GM13977 (cell line): ENCODE results near the gene NEK5.

Source experiments
- DNase-seq: peaks from one replicate; pipeline ENCODE4 v3.0.0; 2012; ENCODE audit warnings: low spot score
- in situ Hi-C: fragments of 300-500 bp; cut with MboI; formaldehyde crosslinking; loops from one replicate; pipeline ENCODE4 v1.12.0; 2022; ENCODE audit warnings: low sequenced_read_pairs, low pct_unique_long_range_greater_than_20kb, mixed read lengths, inconsistent platforms; ENCODE audit not compliant: unreplicated experiment
- TF ChIP-seq, protein P1 (sequence below): IDR thresholded peaks from 2 replicates; pipeline ENCODE4 v1.5.1; 2012; ENCODE audit warnings: mild to moderate bottlenecking, control low read depth; ENCODE audit not compliant: insufficient read depth; ENCODE audit errors: extremely low read depth, missing control alignments

The NEK5 gene

DNA sequence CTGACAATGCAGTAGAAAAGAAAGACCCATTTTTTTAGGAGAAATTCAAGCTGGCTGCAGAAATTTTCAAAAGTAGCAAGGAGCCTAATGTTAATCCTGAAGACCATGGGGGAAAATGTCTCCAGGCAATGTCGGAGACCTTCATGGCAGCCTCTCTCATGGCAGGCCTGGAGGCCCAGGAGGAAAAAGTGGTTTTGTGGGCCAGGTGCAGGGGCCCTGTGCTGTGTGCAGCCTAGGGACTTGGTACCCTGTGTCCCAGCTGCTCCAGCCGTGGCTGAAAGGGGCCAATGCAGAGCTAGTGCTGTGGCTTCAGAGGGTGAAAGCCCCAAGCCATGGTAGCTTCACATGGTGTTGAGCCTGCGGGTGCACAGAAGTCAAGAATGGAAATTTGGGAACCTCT lies 112.6 kb downstream of the NEK5 start:
- DNase-seq = no peak
- TF ChIP-seq, protein P1, sequence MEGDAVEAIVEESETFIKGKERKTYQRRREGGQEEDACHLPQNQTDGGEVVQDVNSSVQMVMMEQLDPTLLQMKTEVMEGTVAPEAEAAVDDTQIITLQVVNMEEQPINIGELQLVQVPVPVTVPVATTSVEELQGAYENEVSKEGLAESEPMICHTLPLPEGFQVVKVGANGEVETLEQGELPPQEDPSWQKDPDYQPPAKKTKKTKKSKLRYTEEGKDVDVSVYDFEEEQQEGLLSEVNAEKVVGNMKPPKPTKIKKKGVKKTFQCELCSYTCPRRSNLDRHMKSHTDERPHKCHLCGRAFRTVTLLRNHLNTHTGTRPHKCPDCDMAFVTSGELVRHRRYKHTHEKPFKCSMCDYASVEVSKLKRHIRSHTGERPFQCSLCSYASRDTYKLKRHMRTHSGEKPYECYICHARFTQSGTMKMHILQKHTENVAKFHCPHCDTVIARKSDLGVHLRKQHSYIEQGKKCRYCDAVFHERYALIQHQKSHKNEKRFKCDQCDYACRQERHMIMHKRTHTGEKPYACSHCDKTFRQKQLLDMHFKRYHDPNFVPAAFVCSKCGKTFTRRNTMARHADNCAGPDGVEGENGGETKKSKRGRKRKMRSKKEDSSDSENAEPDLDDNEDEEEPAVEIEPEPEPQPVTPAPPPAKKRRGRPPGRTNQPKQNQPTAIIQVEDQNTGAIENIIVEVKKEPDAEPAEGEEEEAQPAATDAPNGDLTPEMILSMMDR = no peak
- in situ Hi-C loops = no loop called here

GRCh38 chr13:52012512-52012836 lies 116.4 kb downstream of the NEK5 start:
- no peak for DNase-seq
- in situ Hi-C loops = no loop called here
- TF ChIP-seq, protein P1 = no peak

DNA sequence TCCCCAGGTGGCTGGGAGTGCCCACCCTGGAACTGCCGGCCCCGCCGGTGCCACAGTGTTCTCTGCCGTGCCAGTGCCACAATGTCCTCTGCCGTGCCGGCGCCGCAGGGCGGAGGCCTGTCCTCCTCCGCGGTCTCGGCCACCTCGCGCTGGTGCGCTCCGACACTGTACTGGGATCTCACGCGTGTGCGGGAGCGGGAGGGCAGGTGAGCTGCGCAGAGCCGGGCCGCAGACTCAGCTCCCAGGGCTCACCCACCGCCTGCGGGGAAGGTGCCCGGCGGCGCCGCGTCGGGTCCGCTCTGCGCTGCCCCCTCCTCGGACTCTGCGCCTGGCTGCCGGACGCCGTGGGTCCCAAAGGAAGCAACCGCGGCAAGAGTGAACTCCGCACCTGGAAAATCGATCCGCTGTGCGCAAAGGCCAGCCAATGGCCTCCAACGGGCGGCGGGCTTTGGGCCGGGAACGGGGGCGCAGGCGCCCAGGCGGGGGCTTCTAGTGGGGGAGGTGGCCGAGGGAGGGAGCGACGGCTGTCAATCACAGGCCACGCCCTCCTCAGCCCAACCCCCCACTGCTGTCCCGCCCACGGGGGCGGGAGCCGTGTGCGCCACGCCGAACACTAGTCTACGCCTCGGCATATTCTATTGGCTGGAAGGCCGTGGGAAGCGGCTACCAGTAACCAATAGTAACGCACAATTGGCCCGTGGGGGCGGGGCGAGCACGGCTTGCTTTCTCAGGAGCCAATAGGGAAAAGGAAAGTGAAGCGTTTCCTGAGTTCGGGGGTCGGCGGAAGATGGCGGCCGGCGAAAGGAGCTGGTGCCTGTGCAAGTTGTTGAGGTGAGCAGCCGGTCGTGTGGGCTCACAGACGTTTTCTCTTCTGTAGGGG lies 117.0 kb downstream of the NEK5 start, which contains the start of gene ALG11:
Gene ALG11, plus strand, starts transcription at position 767 of the 880 bp plus-strand sequence. Its CDS starts 21 bp downstream, at position 788.
- in situ Hi-C loops = no loop called here
- TF ChIP-seq, protein P1 = no peak
- peak; percentile 98 for DNase-seq

GRCh38 chr13:52010890-52011631 lies 117.8 kb downstream of the NEK5 start, which contains the start of gene ATP7B:
ATP7B (minus strand) TSS chr13:52011450; CDS start chr13:52011337, 113 bp downstream.
- DNase-seq = peak; percentile 39
- in situ Hi-C loops = no loop called here
- TF ChIP-seq, protein P1 = no peak

DNA sequence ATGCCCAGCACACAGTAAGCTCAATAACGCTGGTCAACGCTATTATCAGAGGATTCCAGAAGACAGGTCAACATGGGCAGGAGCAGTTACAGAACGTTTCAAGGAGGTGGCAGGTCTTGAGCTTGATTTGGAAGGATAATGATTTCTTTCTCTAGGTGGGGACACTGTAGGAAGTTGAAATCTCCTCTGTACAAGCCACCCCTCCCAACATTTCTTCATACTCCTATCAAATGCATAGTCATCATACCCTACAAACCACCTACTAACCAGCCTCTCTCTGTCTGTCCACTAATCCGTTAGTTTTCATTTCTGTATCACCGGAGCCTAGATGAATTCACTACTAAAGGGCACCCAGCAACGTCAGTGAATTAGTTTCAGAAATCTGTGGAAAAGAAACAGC lies 118.9 kb downstream of the NEK5 start:
- TF ChIP-seq, protein P1 = no peak
- in situ Hi-C loops = loop anchor here (10.0 kb wide), 1 partner anchor 125 kb away; no protein-coding TSS in a partner anchor
- no peak for DNase-seq

DNA sequence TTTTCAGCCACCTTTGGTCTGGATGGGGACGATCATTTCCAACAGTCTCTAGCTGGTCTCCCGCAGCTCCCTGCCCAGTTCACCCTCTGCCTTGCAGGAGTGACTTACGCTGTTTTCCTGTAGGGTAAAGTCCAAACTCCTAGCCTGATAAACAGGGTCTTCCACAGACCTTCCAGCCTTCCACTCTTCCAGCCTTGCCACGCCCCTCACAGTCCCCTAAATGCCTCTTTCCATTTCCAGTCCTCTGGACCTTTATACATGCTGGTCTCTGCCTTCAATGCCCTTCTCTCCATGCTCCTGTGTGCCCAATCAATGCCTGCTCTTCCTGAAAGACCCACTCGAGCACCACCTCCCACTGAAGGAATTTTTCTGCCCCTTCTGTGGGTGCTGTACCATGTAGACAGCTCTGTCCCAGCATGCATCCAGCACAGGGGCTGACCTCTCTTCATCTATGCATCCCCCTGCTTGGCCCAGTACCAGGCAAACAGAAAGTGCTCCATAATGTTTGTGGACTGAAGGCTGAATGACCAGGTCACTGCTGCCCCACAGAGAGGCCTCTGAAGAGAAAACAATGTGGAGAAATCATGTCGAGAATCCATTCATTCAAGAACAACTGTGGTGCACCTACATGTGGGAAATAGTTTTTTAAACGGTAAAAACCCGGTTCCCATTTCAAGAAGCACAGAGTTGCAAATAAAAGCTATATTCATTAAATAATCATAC lies 122.2 kb downstream of the NEK5 start:
- TF ChIP-seq, protein P1 = no peak
- no peak for DNase-seq
- in situ Hi-C loops = loop anchor here (10.0 kb wide), 1 partner anchor 128 kb away; no protein-coding TSS in a partner anchor
